ENCODE measurements around the gene SYNGAP1.

GRCh38 chr6:33391278-33391921 is 28.5 kb upstream of the SYNGAP1 start, which contains the start of gene KIFC1:
- TF ChIP-seq CTCF (IDR thresholded peaks at IDR 0.05) (peak; percentile 89), EZH2 (IDR thresholded peaks at IDR 0.05) (no peak), EZH2phosphoT487 (IDR thresholded peaks at IDR 0.05) (no peak)
